H1 (cell line): Measurements from ENCODE around the gene NUP42. TPM values are rescaled to one million over a fixed set of nuclear protein-coding genes. Genes with fewer than 3 reads are reported as not detected.

Experiments
- CTCF ChIA-PET: fragments of 300-600 bp; sonication (Branson Sonifier 250); formaldehyde crosslinking; loops from one replicate; lab custom pipeline; 2021; ENCODE audit not compliant: partially characterized antibody; lab: Charles Lee
- POLR2A ChIA-PET: fragments of 300-600 bp; sonication (Branson Sonifier 250); formaldehyde crosslinking; loops from one replicate; lab custom pipeline; 2021; ENCODE audit warnings: inconsistent platforms; ENCODE audit not compliant: partially characterized antibody; lab: Charles Lee
- DNase-seq, 2 experiments: peaks; one replicate each; pipeline versions ENCODE4 v3.0.0 to v3.0.0-alpha.2; 2010 to 2022; ENCODE audit warnings: low spot score in 2 of 2, low read depth in 1 of 2, mixed read lengths in 1 of 2
- FAIRE-seq: peaks from 2 replicates; lab custom pipeline; 2011; peaks lifted over from hg19 to GRCh38; lab: Jason Lieb, UNC
- H2AFZ ChIP-seq: 2 replicates; pipeline ENCODE4 v1.8.1; 2012; ENCODE audit warnings: low read length, inconsistent platforms
- H2AK5ac ChIP-seq: 2 replicates; pipeline ENCODE4 v1.6.1; 2013; ENCODE audit warnings: low read depth, low read length
- H2BK120ac ChIP-seq: replicated peaks from 2 replicates; pipeline ENCODE3; 2013; ENCODE audit warnings: low read depth, low read length, inconsistent platforms
- H2BK12ac ChIP-seq: 2 replicates; pipeline ENCODE4 v1.6.1; 2013; ENCODE audit warnings: low read depth, low read length
- H2BK15ac ChIP-seq: 2 replicates; pipeline ENCODE4 v1.6.1; 2013; ENCODE audit warnings: low read length
- H2BK20ac ChIP-seq: 2 replicates; pipeline ENCODE4 v1.6.1; 2013; ENCODE audit warnings: low read length
- H2BK5ac ChIP-seq: 2 replicates; pipeline ENCODE4 v1.6.1; 2013; ENCODE audit warnings: low read depth, low read length
- H3K14ac ChIP-seq: 2 replicates; pipeline ENCODE4 v1.6.1; 2013; ENCODE audit warnings: inconsistent platforms; ENCODE audit not compliant: insufficient read length
- H3K18ac ChIP-seq: 2 replicates; pipeline ENCODE4 v1.6.1; 2013; ENCODE audit warnings: low read length; ENCODE audit errors: extremely low read depth
- H3K23ac ChIP-seq: 2 replicates; pipeline ENCODE4 v1.6.1; 2013; ENCODE audit warnings: inconsistent platforms; ENCODE audit not compliant: insufficient read length
- H3K23me2 ChIP-seq: 2 replicates; pipeline ENCODE4 v1.6.1; 2013; ENCODE audit warnings: low read depth, low read length
- H3K27ac ChIP-seq: 2 replicates; pipeline ENCODE4 v1.6.1; 2011; ENCODE audit warnings: low read depth, low read length, inconsistent platforms
- H3K27me3 ChIP-seq, 4 experiments: replicated peaks in 1 of 4; 1 replicate in 1 of 4; 2 replicates in 3 of 4; pipeline versions ENCODE4 v1.6.1 to v1.8.1; 2011 to 2013; ENCODE audit warnings: low read length in 3 of 4, mild to moderate bottlenecking in 3 of 4, inconsistent platforms in 2 of 4, mixed read lengths in 2 of 4, moderate library complexity in 1 of 4; ENCODE audit not compliant: control insufficient read depth in 3 of 4, insufficient read depth in 3 of 4; ENCODE audit errors: extremely low read depth in 1 of 4
- H3K36me3 ChIP-seq, 4 experiments: 2 replicates each; pipeline versions ENCODE4 v1.6.1 to v1.8.1; 2011 to 2013; ENCODE audit warnings: mild to moderate bottlenecking in 4 of 4, low read length in 3 of 4, moderate library complexity in 2 of 4, control low read depth in 1 of 4, inconsistent platforms in 1 of 4; ENCODE audit not compliant: insufficient read depth in 4 of 4, control insufficient read depth in 2 of 4
- H3K4ac ChIP-seq: replicated peaks from 2 replicates; pipeline ENCODE3; 2013; ENCODE audit warnings: low read length, low read depth, mixed read lengths, inconsistent platforms; ENCODE audit not compliant: insufficient read length
- H3K4me1 ChIP-seq, 4 experiments: replicated peaks in 1 of 4; 1 replicate in 1 of 4; 2 replicates in 3 of 4; pipeline versions ENCODE4 v1.6.1 to v1.8.1; 2011 to 2013; ENCODE audit warnings: low read length in 3 of 4, inconsistent platforms in 2 of 4, mixed read lengths in 1 of 4; ENCODE audit not compliant: insufficient read depth in 4 of 4, control insufficient read depth in 3 of 4
- H3K4me2 ChIP-seq, 2 experiments: 2 replicates each; pipeline versions ENCODE4 v1.6.1 to v1.8.1; 2011 to 2013; ENCODE audit warnings: low read depth in 2 of 2, low read length in 2 of 2, control low read depth in 1 of 2, inconsistent platforms in 1 of 2, mild to moderate bottlenecking in 1 of 2; ENCODE audit not compliant: insufficient read depth in 1 of 2
- H3K4me3 ChIP-seq, 4 experiments: fragments of 200-600, 300-600 bp in 1 of 4; sonication (generic), shearing (Covaris generic), sonication (Bioruptor Twin) in 1 of 4; 2 replicates each; pipeline versions ENCODE4 v1.5.1 to v1.8.1; 2011 to 2016; ENCODE audit warnings: low read length in 4 of 4, low read depth in 3 of 4, control low read depth in 2 of 4, inconsistent platforms in 2 of 4, mild to moderate bottlenecking in 2 of 4, mixed read lengths in 1 of 4, moderate library complexity in 1 of 4; ENCODE audit not compliant: insufficient read depth in 2 of 4; ENCODE audit errors: extremely low read depth in 1 of 4
- H3K56ac ChIP-seq: replicated peaks from 2 replicates; pipeline ENCODE3; 2013; ENCODE audit warnings: low read depth, mild to moderate bottlenecking, mixed read lengths, low read length, inconsistent platforms; ENCODE audit not compliant: insufficient read length
- H3K79me1 ChIP-seq: 2 replicates; pipeline ENCODE4 v1.6.1; 2013; ENCODE audit warnings: low read depth, low read length, control low read depth
- H3K79me2 ChIP-seq, 2 experiments: 2 replicates each; pipeline versions ENCODE4 v1.6.1 to v1.8.1; 2012 to 2013; ENCODE audit warnings: low read length in 2 of 2, mild to moderate bottlenecking in 2 of 2, inconsistent platforms in 1 of 2; ENCODE audit not compliant: insufficient read depth in 2 of 2, control insufficient read depth in 1 of 2
- H3K9ac ChIP-seq, 4 experiments: replicated peaks in 1 of 4; 1 replicate in 1 of 4; 2 replicates in 3 of 4; pipeline versions ENCODE4 v1.6.1 to v1.8.1; 2011 to 2013; ENCODE audit warnings: low read depth in 3 of 4, low read length in 3 of 4, control low read depth in 2 of 4, mild to moderate bottlenecking in 2 of 4, moderate library complexity in 2 of 4, inconsistent platforms in 1 of 4; ENCODE audit errors: extremely low read depth in 1 of 4
- H3K9me3 ChIP-seq, 2 experiments: 2 replicates each; pipeline versions ENCODE4 v1.6.1 to v1.8.1; 2012 to 2013; ENCODE audit warnings: mild to moderate bottlenecking in 2 of 2, moderate library complexity in 2 of 2, control low read depth in 1 of 2, inconsistent platforms in 1 of 2, low read depth in 1 of 2, low read length in 1 of 2, mixed read lengths in 1 of 2; ENCODE audit not compliant: insufficient read depth in 2 of 2
- H4K20me1 ChIP-seq, 2 experiments: replicated peaks in 1 of 2; 2 replicates each; pipeline versions ENCODE3 to v1.8.1; 2011 to 2013; ENCODE audit warnings: inconsistent platforms in 2 of 2, low read length in 2 of 2, mild to moderate bottlenecking in 1 of 2; ENCODE audit not compliant: insufficient read depth in 2 of 2, control insufficient read depth in 1 of 2
- H4K5ac ChIP-seq: 2 replicates; pipeline ENCODE4 v1.6.1; 2013; ENCODE audit warnings: low read length, low read depth, mixed read lengths, inconsistent platforms; ENCODE audit not compliant: insufficient read length
- H4K8ac ChIP-seq: 2 replicates; pipeline ENCODE4 v1.8.0; 2013; ENCODE audit warnings: mild to moderate bottlenecking, moderate library complexity, low read length, inconsistent platforms; ENCODE audit not compliant: insufficient read depth; ENCODE audit errors: extremely low read depth
- H4K91ac ChIP-seq: replicated peaks from 2 replicates; pipeline ENCODE3; 2013; ENCODE audit warnings: low read length, mixed read lengths, inconsistent platforms; ENCODE audit not compliant: insufficient read length
- CBX5 ChIP-seq: fragments of 300-800, 300-1000 bp; sonication (generic); IDR thresholded peaks from 2 replicates; pipeline ENCODE4 v1.7.1; 2016; ENCODE audit warnings: antibody characterized with exemption, low read length, low read depth
- CEBPB ChIP-seq: IDR thresholded peaks from 2 replicates; pipeline ENCODE4 v1.6.1; 2012; ENCODE audit warnings: low read depth, low read length
- CREB1 ChIP-seq: IDR thresholded peaks from 2 replicates; pipeline ENCODE4 v1.6.1; 2012; ENCODE audit warnings: inconsistent platforms
- FOSL1 ChIP-seq: IDR thresholded peaks from 2 replicates; pipeline ENCODE4 v1.6.1; 2011; ENCODE audit warnings: mild to moderate bottlenecking, low read depth, low read length, moderate library complexity; ENCODE audit not compliant: insufficient read depth
- GABPA ChIP-seq: IDR thresholded peaks from 2 replicates; pipeline ENCODE4 v1.6.1; 2011; ENCODE audit warnings: mild to moderate bottlenecking, low read length, moderate library complexity, borderline replicate concordance; ENCODE audit not compliant: insufficient read depth
- PHF8 ChIP-seq: fragments of 200-600 bp; sonication (generic); conservative IDR thresholded peaks from 2 replicates; pipeline ENCODE4 v1.7.1; 2012; ENCODE audit warnings: low read depth, mild to moderate bottlenecking, inconsistent platforms, low read length, moderate library complexity
- POLR2AphosphoS5 ChIP-seq: IDR thresholded peaks from 2 replicates; pipeline ENCODE4 v1.6.1; 2011; ENCODE audit warnings: low read depth, low read length
- POU5F1 ChIP-seq: IDR thresholded peaks from 2 replicates; pipeline ENCODE4 v1.6.1; 2011; ENCODE audit warnings: low read depth, mild to moderate bottlenecking, low read length, moderate library complexity
- SAP30 ChIP-seq: fragments of 300-600 bp; sonication (generic); IDR thresholded peaks from 2 replicates; pipeline ENCODE4 v1.7.1; 2012; ENCODE audit warnings: low read length, moderate library complexity, mild to moderate bottlenecking, inconsistent platforms; ENCODE audit not compliant: insufficient read depth, insufficient replicate concordance
- SIN3A ChIP-seq, 2 experiments: IDR thresholded peaks in 1 of 2; conservative IDR thresholded peaks in 1 of 2; 2 replicates each; pipeline ENCODE4 v1.6.1; 2011 to 2012; ENCODE audit warnings: low read length in 2 of 2, improper control_type of control experiment in 1 of 2, low read depth in 1 of 2, mild to moderate bottlenecking in 1 of 2
- SRF ChIP-seq: IDR thresholded peaks from 2 replicates; pipeline ENCODE4 v1.6.1; 2011; ENCODE audit warnings: mild to moderate bottlenecking, low read depth, low read length, moderate library complexity
- SUZ12 ChIP-seq: fragments of 200-600 bp; sonication (generic); IDR thresholded peaks from 2 replicates; pipeline ENCODE4 v1.6.1; 2012; ENCODE audit warnings: mild to moderate bottlenecking, inconsistent platforms, low read length, moderate library complexity, mixed read lengths
- TEAD4 ChIP-seq: IDR thresholded peaks from 2 replicates; pipeline ENCODE4 v1.6.1; 2012; ENCODE audit warnings: low read depth, low read length, inconsistent platforms, mixed read lengths
- WGBS, 2 experiments: shearing (Covaris generic) in 1 of 2; methylation state at CpG; one replicate each; pipeline versions ENCODE4 v1.1.6 to v1.1.7; 2013 to 2015; ENCODE audit warnings: low lambda C conversion rate in 2 of 2, mixed read lengths in 2 of 2, inconsistent platforms in 1 of 2, low coverage in 1 of 2, missing lambda C conversion rate in 1 of 2; ENCODE audit not compliant: insufficient replicate concordance in 2 of 2, insufficient coverage in 1 of 2, insufficient read length in 1 of 2; ENCODE audit errors: extremely low coverage in 1 of 2, missing lambda C conversion rate in 1 of 2; 5-methylcytosine and 5-hydroxymethylcytosine counted together
- polyA plus RNA-seq, 7 experiments: library from polyadenylated mRNA; depleted of rRNA in 3 of 7; stranded (reverse) in 5 of 7; unstranded in 2 of 7; fragments of >200 nt in 5 of 7; fragments of 200-250 nt in 2 of 7; gene quantifications; 1 replicate in 5 of 7; 2 replicates in 1 of 7; 4 replicates in 1 of 7; pipeline versions ENCODE4 v1.2.1 to v1.2.3, GENCODE V29; 2011 to 2013; ENCODE audit warnings: missing spikeins in 2 of 7, mixed read lengths in 2 of 7
- total RNA-seq: library from RNA; stranded (reverse); fragmentation: NEBNext Ultra II Directional; extraction: Animal tissue kit (Norgen Biotek cat#: 25700); gene quantifications from 2 replicates; pipeline ENCODE4 v1.2.1, GENCODE V29; 2021
- TF ChIP-seq, protein P1 (sequence below): IDR thresholded peaks from 2 replicates; pipeline ENCODE4 v1.6.1; 2011; ENCODE audit warnings: low read depth, mild to moderate bottlenecking, low read length; ENCODE audit not compliant: insufficient read depth

The NUP42 gene
- total and polyA plus RNA-seq, 2 of the 8 experiments (the other 6 are each of a cell fraction or from before 2014, with no cell fraction given): 31.8 to 41.2 TPM

DNA sequence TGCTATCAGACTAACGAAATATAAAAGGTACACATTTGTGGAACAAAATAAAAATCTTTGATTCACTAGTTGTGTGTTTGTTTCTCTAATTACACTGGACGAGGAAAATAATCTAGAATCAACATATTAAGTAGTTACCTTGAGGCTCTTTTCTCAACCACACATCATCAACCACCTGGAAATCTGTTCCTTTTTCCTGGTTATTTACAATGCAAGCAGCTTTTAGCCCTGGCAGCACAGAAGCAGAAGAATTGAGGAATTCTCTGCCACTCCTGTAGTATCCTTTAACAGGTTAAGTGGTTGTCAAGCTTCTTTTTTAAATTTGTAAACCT lies 23.7 kb downstream of the NUP42 start:
- Histone ChIP-seq H3K9me3 (no peaks in the 10 kb centered on the region), H3K4ac (no peak overlapping the region), H4K8ac (no peak overlapping the region), H2AK5ac (no peak overlapping the region), H2AFZ (no peak overlapping the region), H2BK5ac (no peak overlapping the region), H3K18ac (no peak overlapping the region), H3K4me1 (no peaks in the 10 kb centered on the region), H4K5ac (no peak overlapping the region), H3K36me3 (peaks cover 0 to 9% (median 0%) of the 10 kb centered on the region in 4 experiments; a peak in 5 of 8 replicates), H2BK20ac (no peak overlapping the region), H2BK120ac (no peak overlapping the region), H4K20me1 (no peaks in the 10 kb centered on the region), H4K91ac (no peak overlapping the region), H3K14ac (no peak overlapping the region), H2BK15ac (no peak overlapping the region), H3K4me2 (no peak overlapping the region; a peak in 1 of 4 replicates), H3K27ac (no peak overlapping the region), H3K56ac (no peak overlapping the region), H3K23me2 (no peaks in the 10 kb centered on the region), H3K9ac (no peak overlapping the region), H3K23ac (no peak overlapping the region), H2BK12ac (no peak overlapping the region), H3K79me1 (no peaks in the 10 kb centered on the region), H3K4me3 (no peak overlapping the region), H3K27me3 (no peaks in the 10 kb centered on the region; a peak in 2 of 7 replicates), H3K79me2 (no peaks in the 10 kb centered on the region)
- WGBS, 2 experiments: 84% methylated on average over 2 of the region's 2 CpGs; no CpG with 5 or more reads in 1 of the 2 experiments
- ChIA-PET CTCF (interaction anchor here (0.6 to 1.5 kb wide), 3 partner anchors 13 to 390 kb away, joined by 3 to 4 read pairs (median 4); no protein-coding TSS in a partner anchor), POLR2A (interaction anchor here (0.8 to 1.7 kb wide), 3 partner anchors 9 to 106 kb away, joined by 3 to 5 read pairs (median 5); partner anchors contain the start of gene KLHL7)
- DNase-seq (no peak), FAIRE-seq (no peak)
- TF ChIP-seq TEAD4 (no peak), POU5F1 (no peak), CREB1 (no peak), SRF (no peak), FOSL1 (no peak), POLR2AphosphoS5 (no peak), PHF8 (no peak), CEBPB (no peak), SUZ12 (no peak), SAP30 (no peak), GABPA (no peak), SIN3A (conservative IDR thresholded peaks at IDR 0.05 in 1 of 2, IDR thresholded peaks at IDR 0.05 in 1 of 2; ENCODE audit: low read depth in 1 of 2, low read length in 2 of 2) (no peak), CBX5 (no peak)
- TF ChIP-seq, protein P1, sequence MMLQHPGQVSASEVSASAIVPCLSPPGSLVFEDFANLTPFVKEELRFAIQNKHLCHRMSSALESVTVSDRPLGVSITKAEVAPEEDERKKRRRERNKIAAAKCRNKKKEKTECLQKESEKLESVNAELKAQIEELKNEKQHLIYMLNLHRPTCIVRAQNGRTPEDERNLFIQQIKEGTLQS: no peak
